Astrocyte of the spinal cord (primary cell): ENCODE results near the gene GDAP2.
A peak's percentile ranks its signal among the peaks of the same experiment; 100 is the strongest.

Experiments used
- DNase-seq: peaks from one replicate; pipeline ENCODE4 v3.0.0; 2011; ENCODE audit warnings: low read depth, low spot score
- H3K4me3 ChIP-seq: 2 replicates; pipeline ENCODE4 v1.5.1; 2011; ENCODE audit warnings: low read depth, mild to moderate bottlenecking, low read length, moderate library complexity
- in situ Hi-C: cut with HindIII; loops from 2 replicates; pipeline ENCODE4 v1.10.0; 2017; ENCODE audit warnings: low sequenced_read_pairs
- TF ChIP-seq, protein P1 (sequence below): IDR thresholded peaks from 2 replicates; pipeline ENCODE4 v1.5.1; 2012; ENCODE audit warnings: low read depth, mild to moderate bottlenecking, low read length, inconsistent platforms

The GDAP2 gene

DNA sequence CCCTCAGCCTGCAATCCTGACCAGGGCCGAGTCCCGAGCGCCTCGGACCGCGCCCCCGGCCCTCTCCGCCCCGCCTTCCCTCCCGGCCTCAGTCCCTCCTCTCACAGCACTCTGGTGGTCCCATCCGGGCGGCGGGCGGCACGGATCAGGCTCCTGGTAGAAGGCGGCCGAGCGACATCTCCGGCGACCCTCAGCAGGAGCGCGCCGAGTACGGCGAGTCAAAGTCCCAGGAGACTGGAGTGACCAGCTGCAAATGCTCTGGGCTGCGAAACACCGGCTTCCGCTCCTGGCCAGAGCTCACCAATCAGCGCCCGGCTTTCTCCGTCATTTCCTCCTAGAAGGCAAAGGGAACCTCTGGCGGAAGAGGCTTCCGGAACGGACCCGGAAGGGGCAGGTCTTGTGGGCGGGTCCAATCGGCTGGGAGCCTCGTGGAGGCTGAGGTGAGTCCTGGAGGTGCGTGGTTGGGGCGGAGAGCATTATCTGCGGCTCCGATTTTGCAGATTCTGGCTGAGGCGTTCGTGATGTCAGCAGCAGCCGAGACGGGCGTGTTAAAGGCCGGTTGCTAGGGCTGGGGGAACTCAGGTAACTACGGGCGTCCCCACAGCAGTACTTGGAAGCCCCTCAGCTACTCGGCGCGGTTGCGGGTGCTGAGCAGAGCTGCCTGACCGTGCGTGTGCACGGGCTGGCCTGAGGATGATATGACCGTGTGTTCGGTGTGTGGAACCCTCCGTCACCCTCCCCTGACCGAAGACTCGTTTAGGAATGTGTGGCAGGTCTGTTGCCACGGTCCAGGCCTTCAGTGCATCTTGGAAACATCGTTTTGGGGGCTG, at the start of gene GDAP2, which contains the start of gene WDR3:
Gene GDAP2 (minus strand): TSS at position 279 of the 830 bp plus-strand sequence. CDS start 9,264 bp downstream, outside the sequence.
Gene WDR3 (plus strand): TSS at position 397 of the 830 bp plus-strand sequence. CDS start 3,581 bp downstream, outside the sequence.
- peak; percentile 97 for DNase-seq
- peak within 1 kb of the TSS; percentile 71 for H3K4me3 ChIP-seq
- TF ChIP-seq, protein P1, sequence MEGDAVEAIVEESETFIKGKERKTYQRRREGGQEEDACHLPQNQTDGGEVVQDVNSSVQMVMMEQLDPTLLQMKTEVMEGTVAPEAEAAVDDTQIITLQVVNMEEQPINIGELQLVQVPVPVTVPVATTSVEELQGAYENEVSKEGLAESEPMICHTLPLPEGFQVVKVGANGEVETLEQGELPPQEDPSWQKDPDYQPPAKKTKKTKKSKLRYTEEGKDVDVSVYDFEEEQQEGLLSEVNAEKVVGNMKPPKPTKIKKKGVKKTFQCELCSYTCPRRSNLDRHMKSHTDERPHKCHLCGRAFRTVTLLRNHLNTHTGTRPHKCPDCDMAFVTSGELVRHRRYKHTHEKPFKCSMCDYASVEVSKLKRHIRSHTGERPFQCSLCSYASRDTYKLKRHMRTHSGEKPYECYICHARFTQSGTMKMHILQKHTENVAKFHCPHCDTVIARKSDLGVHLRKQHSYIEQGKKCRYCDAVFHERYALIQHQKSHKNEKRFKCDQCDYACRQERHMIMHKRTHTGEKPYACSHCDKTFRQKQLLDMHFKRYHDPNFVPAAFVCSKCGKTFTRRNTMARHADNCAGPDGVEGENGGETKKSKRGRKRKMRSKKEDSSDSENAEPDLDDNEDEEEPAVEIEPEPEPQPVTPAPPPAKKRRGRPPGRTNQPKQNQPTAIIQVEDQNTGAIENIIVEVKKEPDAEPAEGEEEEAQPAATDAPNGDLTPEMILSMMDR, result no peak
- in situ Hi-C loops, result no loop called here

GRCh38 chr1:117976381-117976780, 47.0 kb upstream of the GDAP2 start:
- no peak for DNase-seq

DNA sequence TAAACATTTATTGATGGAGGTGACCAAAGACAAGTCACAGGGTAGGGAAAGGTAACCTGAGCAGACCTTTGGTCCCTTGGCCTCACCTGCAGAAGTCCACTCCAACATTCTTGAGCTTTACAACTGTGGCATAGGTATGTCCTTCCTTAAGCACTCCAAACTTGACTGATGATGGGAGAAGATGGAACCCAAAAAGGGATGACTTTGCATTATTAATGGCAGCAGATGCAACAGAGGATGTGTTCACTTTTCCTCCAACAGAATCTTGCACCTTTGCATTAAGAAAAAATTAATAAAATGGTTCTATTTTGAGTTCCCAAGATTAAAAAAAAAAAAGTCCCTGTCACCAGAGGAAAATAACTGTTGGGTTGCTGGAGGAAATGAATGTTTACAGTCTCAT, 42.4 kb upstream of the GDAP2 start:
- TF ChIP-seq, protein P1, result no peak
- no peak for DNase-seq
- in situ Hi-C loops, result no loop called here
- no peak overlapping the region for H3K4me3 ChIP-seq

More at GRCh38 chr1:117976381-117976780, 47.0 kb upstream of the GDAP2 start:
- TF ChIP-seq, protein P1, result no peak
- in situ Hi-C loops, result no loop called here
- no peak overlapping the region for H3K4me3 ChIP-seq

DNA sequence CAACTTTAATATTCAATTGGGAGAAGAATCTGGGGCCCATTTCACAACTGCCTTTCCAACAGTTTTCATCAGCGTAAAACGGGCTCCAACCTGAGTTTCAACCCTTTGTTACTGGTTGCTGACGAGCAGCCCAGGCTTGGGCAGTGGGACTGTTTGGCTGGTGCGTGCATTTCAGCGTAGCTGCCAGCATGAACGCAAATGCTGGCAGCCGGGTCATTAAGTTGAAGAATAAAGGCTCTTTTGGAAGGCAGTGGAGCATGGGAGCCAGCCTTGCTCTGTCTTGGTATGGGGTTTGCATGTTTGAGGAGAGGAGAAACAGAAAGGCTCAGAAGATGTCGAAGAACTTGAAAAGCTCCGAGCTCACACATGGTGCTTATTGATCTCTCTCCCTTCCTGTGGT, 40.8 kb upstream of the GDAP2 start:
- in situ Hi-C loops, result no loop called here
- no peak for DNase-seq
- no peak overlapping the region for H3K4me3 ChIP-seq
- TF ChIP-seq, protein P1, result no peak

GRCh38 chr1:117967881-117968280, 38.5 kb upstream of the GDAP2 start:
- in situ Hi-C loops, result no loop called here
- TF ChIP-seq, protein P1, result no peak

DNA sequence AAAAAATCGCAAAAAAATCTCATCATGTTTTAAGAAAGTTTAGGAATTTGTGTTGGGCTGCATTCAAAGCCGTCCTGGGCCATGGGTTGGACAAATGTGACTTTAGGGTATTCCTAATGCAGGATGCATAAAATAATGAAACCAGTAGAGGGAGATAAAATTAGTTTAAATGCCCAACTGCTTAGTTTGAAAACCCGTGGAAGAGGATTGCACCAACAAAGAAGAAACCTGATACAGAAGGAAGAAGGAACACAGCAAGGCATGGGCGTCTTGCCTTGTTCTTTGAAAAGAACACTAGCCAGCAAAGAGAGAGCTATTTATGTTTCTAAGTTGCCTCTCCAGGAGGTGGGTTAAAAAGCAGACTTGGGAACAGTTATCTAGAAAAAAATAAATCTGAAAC, 38.1 kb upstream of the GDAP2 start:
- TF ChIP-seq, protein P1, result peak; percentile 37
- DNase-seq, result peak; percentile 88
- in situ Hi-C loops, result no loop called here
- H3K4me3 ChIP-seq, result no peak overlapping the region

More at GRCh38 chr1:117967881-117968280, 38.5 kb upstream of the GDAP2 start:
- H3K4me3 ChIP-seq, result no peak overlapping the region
- no peak for DNase-seq
